Fibroblast of skin of right quadriceps (primary cell): Measurements from ENCODE around the gene C1orf87.
"Not testable (repeated sequence)": the region's sequence is repeated elsewhere in the genome, so short reads cannot be mapped to it uniquely, and the experiment has no call there.

Experiments
- DNase-seq: peaks from one replicate; pipeline ENCODE4 v3.0.0-alpha.2; 2013

C1orf87 gene

GRCh38 chr1:59990470-59990869, 83.1 kb downstream of the C1orf87 start:
- no peak for DNase-seq

- no peak for DNase-seq
These were observed 86.9 kb downstream of the C1orf87 start for GRCh38 chr1:59986516-59987310.

- no peak for DNase-seq
These were observed 87.6 kb downstream of the C1orf87 start for GRCh38 chr1:59985911-59986515.

- DNase-seq: no peak
These were observed 93.9 kb downstream of the C1orf87 start for GRCh38 chr1:59979666-59980065.

GRCh38 chr1:59978511-59978910, 95.1 kb downstream of the C1orf87 start:
- DNase-seq: peak; percentile 10

- DNase-seq: peak; percentile 44
These were observed 95.5 kb downstream of the C1orf87 start for GRCh38 chr1:59978026-59978425.

GRCh38 chr1:59977075-59977410, 96.5 kb downstream of the C1orf87 start:
- DNase-seq: no peak

GRCh38 chr1:59976194-59977074, 97.1 kb downstream of the C1orf87 start:
- peak; percentile 54 for DNase-seq

GRCh38 chr1:59973719-59974118, 99.9 kb downstream of the C1orf87 start:
- no peak for DNase-seq

GRCh38 chr1:59972216-59972927, 101.2 kb downstream of the C1orf87 start:
- peak; percentile 44 for DNase-seq

- peak; percentile 56 for DNase-seq
These were observed 102.1 kb downstream of the C1orf87 start for GRCh38 chr1:59971464-59971911.

- DNase-seq: not testable (repeated sequence)
These were observed 103.9 kb downstream of the C1orf87 start for GRCh38 chr1:59969542-59970175.

GRCh38 chr1:59968746-59969145, 104.8 kb downstream of the C1orf87 start:
- DNase-seq: not testable (repeated sequence)

- DNase-seq: no peak
These were observed 105.8 kb downstream of the C1orf87 start for GRCh38 chr1:59967780-59968179.

- DNase-seq: peak; percentile 67
These were observed 106.4 kb downstream of the C1orf87 start for GRCh38 chr1:59967141-59967697.

GRCh38 chr1:59952065-59952464, 121.5 kb downstream of the C1orf87 start:
- peak; percentile 30 for DNase-seq

GRCh38 chr1:59949648-59950047, 123.9 kb downstream of the C1orf87 start:
- DNase-seq: no peak

GRCh38 chr1:59948990-59949389, 124.6 kb downstream of the C1orf87 start:
- no peak for DNase-seq

GRCh38 chr1:59947047-59947938, 126.3 kb downstream of the C1orf87 start:
- peak; percentile 55 for DNase-seq

GRCh38 chr1:59945790-59946189, 127.8 kb downstream of the C1orf87 start:
- DNase-seq: no peak
